Measurements from ENCODE around the gene POU3F1.

Gene POU3F1

DNA sequence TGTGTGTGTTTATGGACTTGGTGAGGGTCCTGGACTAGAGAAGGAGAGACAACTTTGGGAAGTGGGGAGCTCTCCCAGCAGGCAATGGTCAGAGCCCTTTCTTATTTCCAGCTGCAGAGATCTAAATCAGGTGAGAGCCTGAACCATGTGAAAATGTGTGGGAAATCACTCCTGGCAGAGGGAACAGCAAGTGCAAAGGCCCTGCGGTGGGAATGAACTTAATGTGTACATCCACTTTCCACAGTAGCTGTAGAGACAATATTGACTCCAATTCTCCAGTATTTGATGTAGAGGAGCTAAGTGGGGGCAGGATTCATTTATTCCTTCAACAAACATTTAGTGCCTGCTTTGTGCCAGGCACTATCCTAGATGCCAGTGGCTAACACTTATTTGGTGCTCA, 14.7 kb upstream of the POU3F1 start:
- ChIA-PET CTCF (interaction anchor here (0.8 to 3.2 kb wide), 2 partner anchors 10 to 18 kb away, joined by 3 to 13 read pairs; no protein-coding TSS in a partner anchor), POLR2A (no interaction called here)
- Histone ChIP-seq H3K27ac (ENCODE audit: extremely low read depth, low read depth, low read length) (no peak overlapping the region), H3K36me3 (ENCODE audit: control insufficient read depth in 2 of 2, insufficient read depth in 1 of 2, low read length in 2 of 2) (no peaks in the 10 kb centered on the region), H3K4me3 (ENCODE audit: low read depth, low read length) (no peak overlapping the region), H3K9me3 (ENCODE audit: control insufficient read depth, insufficient read depth, low read depth, low read length) (no peaks in the 10 kb centered on the region), H3K4me1 (ENCODE audit: control insufficient read depth, insufficient read depth, low read length) (no peaks in the 10 kb centered on the region)
- no peak for TF ChIP-seq ZFP69B (tag by site-specific recombination; IDR thresholded peaks at IDR 0.05)
- TF ChIP-seq ZNF623 (tag by site-specific recombination; IDR thresholded peaks at IDR 0.05) = peak; percentile 95
- no peak for TF ChIP-seq KLF7 (tag by site-specific recombination; IDR thresholded peaks at IDR 0.05; ENCODE audit: borderline replicate concordance)
- no peak for TF ChIP-seq ZFHX2 (tag by site-specific recombination; conservative IDR thresholded peaks at IDR 0.05)

DNA sequence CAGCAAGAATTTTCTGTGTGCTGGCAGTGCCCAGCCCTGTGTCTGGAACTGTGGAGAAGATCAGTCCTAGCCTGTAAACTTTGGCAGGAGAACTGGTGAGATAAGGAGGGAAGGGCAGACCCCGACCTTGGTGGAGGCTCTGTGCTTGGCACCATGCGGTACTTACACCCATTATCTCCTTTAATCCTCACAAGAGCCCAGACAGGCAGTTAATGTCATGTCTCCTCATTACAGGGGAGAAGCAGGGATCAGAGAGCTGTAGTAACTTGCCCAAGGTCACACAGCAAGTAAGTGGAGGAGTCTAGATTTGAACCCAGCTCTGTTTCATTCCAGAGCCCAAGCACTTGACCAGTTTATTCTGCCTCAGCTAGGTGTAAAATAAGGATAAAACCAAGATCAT, 13.9 kb upstream of the POU3F1 start:
- ChIA-PET CTCF (interaction anchor here (3.2 kb wide), 1 partner anchor 11 kb away, joined by 13 read pairs; no protein-coding TSS in a partner anchor), POLR2A (no interaction called here)
- H3K27ac ChIP-seq (ENCODE audit: extremely low read depth, low read depth, low read length) = no peak overlapping the region
- no peaks in the 10 kb centered on the region for H3K36me3 ChIP-seq (ENCODE audit: control insufficient read depth in 2 of 2, insufficient read depth in 1 of 2, low read length in 2 of 2)
- H3K4me1 ChIP-seq (ENCODE audit: control insufficient read depth, insufficient read depth, low read length) = no peaks in the 10 kb centered on the region
- TF ChIP-seq ZNF768 (tag by site-specific recombination; IDR thresholded peaks at IDR 0.05) (peak; percentile 66; the same call in 1 of the 2 replicates), ZNF274 (IDR thresholded peaks at IDR 0.05; ENCODE audit: low read length) (no peak), ZNF274 (tag by site-specific recombination; IDR thresholded peaks at IDR 0.05; ENCODE audit: borderline replicate concordance) (no peak), ZNF837 (tag by site-specific recombination; IDR thresholded peaks at IDR 0.05) (no peak), HOXC10 (CRISPR knock-in tag; IDR thresholded peaks at IDR 0.05) (no peak)
- no peaks in the 10 kb centered on the region for H3K9me3 ChIP-seq (ENCODE audit: control insufficient read depth, insufficient read depth, low read depth, low read length)
- no peak overlapping the region for H3K4me3 ChIP-seq (ENCODE audit: low read depth, low read length)

DNA sequence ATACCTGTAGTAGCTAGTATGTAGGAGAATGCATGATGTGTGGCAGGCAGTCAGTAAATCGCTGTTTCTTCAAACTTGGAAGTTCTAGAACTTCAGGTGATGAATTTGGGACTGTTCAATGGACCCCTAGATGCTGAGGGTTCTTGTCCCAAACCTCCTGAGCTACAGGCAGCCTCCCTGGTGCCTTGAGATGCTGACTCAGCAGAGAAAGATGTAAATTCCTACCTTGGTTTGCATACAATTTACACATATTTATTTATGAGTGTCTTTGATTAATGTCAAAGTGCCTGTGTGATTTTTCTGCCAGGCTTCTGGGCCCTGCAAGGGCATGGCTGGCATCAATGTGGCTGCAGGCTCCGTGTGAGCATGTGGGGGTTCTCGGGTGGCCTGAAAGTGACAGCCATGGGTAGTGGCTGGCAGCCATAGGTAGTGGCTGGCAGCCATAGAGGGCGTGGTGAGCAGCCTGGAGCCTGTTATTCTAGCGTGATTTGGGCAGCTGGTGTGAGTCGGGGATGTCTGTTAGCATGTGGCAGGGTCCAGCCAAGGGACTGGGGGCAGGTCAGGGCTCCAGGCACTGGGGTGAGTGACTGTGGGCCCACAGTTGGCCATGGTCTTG, 13.2 kb upstream of the POU3F1 start:
- ChIA-PET POLR2A (no interaction called here), CTCF (interaction anchor here (3.2 kb wide), 1 partner anchor 12 kb away, joined by 13 read pairs; no protein-coding TSS in a partner anchor)
- no peak overlapping the region for H3K27ac ChIP-seq (ENCODE audit: extremely low read depth, low read depth, low read length)
- no peak overlapping the region for H3K4me3 ChIP-seq (ENCODE audit: low read depth, low read length)
- TF ChIP-seq, protein P1, sequence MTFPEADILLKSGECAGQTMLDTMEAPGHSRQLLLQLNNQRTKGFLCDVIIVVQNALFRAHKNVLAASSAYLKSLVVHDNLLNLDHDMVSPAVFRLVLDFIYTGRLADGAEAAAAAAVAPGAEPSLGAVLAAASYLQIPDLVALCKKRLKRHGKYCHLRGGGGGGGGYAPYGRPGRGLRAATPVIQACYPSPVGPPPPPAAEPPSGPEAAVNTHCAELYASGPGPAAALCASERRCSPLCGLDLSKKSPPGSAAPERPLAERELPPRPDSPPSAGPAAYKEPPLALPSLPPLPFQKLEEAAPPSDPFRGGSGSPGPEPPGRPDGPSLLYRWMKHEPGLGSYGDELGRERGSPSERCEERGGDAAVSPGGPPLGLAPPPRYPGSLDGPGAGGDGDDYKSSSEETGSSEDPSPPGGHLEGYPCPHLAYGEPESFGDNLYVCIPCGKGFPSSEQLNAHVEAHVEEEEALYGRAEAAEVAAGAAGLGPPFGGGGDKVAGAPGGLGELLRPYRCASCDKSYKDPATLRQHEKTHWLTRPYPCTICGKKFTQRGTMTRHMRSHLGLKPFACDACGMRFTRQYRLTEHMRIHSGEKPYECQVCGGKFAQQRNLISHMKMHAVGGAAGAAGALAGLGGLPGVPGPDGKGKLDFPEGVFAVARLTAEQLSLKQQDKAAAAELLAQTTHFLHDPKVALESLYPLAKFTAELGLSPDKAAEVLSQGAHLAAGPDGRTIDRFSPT (tag by site-specific recombination; IDR thresholded peaks at IDR 0.05) = no peak
- TF ChIP-seq GLIS2 (tag by site-specific recombination; IDR thresholded peaks at IDR 0.05) = 0 out of 2 replicates have a peak, but pooled peaks have one; percentile 22
- no peaks in the 10 kb centered on the region for H3K36me3 ChIP-seq (ENCODE audit: control insufficient read depth in 2 of 2, insufficient read depth in 1 of 2, low read length in 2 of 2)
- no peaks in the 10 kb centered on the region for H3K4me1 ChIP-seq (ENCODE audit: control insufficient read depth, insufficient read depth, low read length)
- H3K9me3 ChIP-seq (ENCODE audit: control insufficient read depth, insufficient read depth, low read depth, low read length) = no peaks in the 10 kb centered on the region

DNA sequence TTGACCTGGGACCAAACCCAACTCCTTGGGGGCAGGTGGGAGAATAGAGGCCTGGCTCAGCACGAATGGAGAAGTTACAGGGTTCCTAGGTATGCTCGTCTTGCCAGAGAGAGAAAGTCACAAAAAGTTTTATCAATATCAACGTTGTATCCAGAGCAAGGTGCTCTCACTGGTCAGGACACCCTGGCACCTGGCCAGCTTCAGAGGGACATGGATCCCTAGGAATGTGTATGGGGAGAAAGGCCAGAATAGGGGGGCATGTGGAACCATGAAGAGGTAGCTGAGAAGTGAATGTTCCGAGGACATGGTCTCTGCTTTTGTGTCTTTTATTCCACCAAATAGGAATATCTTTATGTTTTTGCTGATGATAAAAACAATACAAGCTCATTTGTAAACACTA, 9.4 kb upstream of the POU3F1 start:
- no peak overlapping the region for H3K4me3 ChIP-seq (ENCODE audit: low read depth, low read length)
- no peaks in the 10 kb centered on the region for H3K36me3 ChIP-seq (ENCODE audit: control insufficient read depth in 2 of 2, insufficient read depth in 1 of 2, low read length in 2 of 2)
- ChIA-PET POLR2A (no interaction called here), CTCF (interaction anchor here (0.6 to 1.0 kb wide), 2 partner anchors 15 to 27 kb away, joined by 3 to 5 read pairs; no protein-coding TSS in a partner anchor)
- no peaks in the 10 kb centered on the region for H3K4me1 ChIP-seq (ENCODE audit: control insufficient read depth, insufficient read depth, low read length)
- no peak overlapping the region for H3K27ac ChIP-seq (ENCODE audit: extremely low read depth, low read depth, low read length)
- no peaks in the 10 kb centered on the region for H3K9me3 ChIP-seq (ENCODE audit: control insufficient read depth, insufficient read depth, low read depth, low read length)
- TF ChIP-seq ZNF416 (tag by site-specific recombination; IDR thresholded peaks at IDR 0.05) = no peak
- no peak for TF ChIP-seq ZNF514 (tag by site-specific recombination; IDR thresholded peaks at IDR 0.05)
- no peak for TF ChIP-seq ZNF561 (tag by site-specific recombination; IDR thresholded peaks at IDR 0.05; ENCODE audit: borderline replicate concordance)
- no peak for TF ChIP-seq ZXDB (tag by site-specific recombination; IDR thresholded peaks at IDR 0.05)
- TF ChIP-seq, protein P2, sequence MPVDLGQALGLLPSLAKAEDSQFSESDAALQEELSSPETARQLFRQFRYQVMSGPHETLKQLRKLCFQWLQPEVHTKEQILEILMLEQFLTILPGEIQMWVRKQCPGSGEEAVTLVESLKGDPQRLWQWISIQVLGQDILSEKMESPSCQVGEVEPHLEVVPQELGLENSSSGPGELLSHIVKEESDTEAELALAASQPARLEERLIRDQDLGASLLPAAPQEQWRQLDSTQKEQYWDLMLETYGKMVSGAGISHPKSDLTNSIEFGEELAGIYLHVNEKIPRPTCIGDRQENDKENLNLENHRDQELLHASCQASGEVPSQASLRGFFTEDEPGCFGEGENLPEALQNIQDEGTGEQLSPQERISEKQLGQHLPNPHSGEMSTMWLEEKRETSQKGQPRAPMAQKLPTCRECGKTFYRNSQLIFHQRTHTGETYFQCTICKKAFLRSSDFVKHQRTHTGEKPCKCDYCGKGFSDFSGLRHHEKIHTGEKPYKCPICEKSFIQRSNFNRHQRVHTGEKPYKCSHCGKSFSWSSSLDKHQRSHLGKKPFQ (tag by site-specific recombination; IDR thresholded peaks at IDR 0.05) = no peak
- no peak for TF ChIP-seq ZNF341 (tag by site-specific recombination; IDR thresholded peaks at IDR 0.05; ENCODE audit: low read depth)
- no peak for TF ChIP-seq ZBTB8A (tag by site-specific recombination; IDR thresholded peaks at IDR 0.05)
- no peak for TF ChIP-seq YY1 (tag by site-specific recombination; IDR thresholded peaks at IDR 0.05)
- TF ChIP-seq ZNF768 (tag by site-specific recombination; IDR thresholded peaks at IDR 0.05) = no peak
- no peak for TF ChIP-seq OVOL3 (tag by site-specific recombination; IDR thresholded peaks at IDR 0.05)
- TF ChIP-seq, protein P3, sequence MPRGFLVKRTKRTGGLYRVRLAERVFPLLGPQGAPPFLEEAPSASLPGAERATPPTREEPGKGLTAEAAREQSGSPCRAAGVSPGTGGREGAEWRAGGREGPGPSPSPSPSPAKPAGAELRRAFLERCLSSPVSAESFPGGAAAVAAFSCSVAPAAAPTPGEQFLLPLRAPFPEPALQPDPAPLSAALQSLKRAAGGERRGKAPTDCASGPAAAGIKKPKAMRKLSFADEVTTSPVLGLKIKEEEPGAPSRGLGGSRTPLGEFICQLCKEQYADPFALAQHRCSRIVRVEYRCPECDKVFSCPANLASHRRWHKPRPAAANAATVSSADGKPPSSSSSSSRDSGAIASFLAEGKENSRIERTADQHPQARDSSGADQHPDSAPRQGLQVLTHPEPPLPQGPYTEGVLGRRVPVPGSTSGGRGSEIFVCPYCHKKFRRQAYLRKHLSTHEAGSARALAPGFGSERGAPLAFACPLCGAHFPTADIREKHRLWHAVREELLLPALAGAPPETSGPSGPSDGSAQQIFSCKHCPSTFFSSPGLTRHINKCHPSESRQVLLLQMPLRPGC (tag by site-specific recombination; IDR thresholded peaks at IDR 0.05) = no peak
- TF ChIP-seq, protein P4, sequence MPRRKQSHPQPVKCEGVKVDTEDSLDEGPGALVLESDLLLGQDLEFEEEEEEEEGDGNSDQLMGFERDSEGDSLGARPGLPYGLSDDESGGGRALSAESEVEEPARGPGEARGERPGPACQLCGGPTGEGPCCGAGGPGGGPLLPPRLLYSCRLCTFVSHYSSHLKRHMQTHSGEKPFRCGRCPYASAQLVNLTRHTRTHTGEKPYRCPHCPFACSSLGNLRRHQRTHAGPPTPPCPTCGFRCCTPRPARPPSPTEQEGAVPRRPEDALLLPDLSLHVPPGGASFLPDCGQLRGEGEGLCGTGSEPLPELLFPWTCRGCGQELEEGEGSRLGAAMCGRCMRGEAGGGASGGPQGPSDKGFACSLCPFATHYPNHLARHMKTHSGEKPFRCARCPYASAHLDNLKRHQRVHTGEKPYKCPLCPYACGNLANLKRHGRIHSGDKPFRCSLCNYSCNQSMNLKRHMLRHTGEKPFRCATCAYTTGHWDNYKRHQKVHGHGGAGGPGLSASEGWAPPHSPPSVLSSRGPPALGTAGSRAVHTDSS (tag by site-specific recombination; IDR thresholded peaks at IDR 0.05) = no peak
